Activated B cell treated with CpG ODN at 0.5 μM for 24 hours (primary cell): ENCODE data around the gene C14orf180. TPM values are rescaled to one million over a fixed set of nuclear protein-coding genes. Genes with fewer than 3 reads are reported as not detected.

Experiments
- ATAC-seq: fragments of 200-7000 bp; cut with Tn5 transposase; one replicate; pipeline ENCODE4 v1.10.0; 2021; ENCODE audit warnings: low read depth, mild to moderate bottlenecking, moderate library complexity
- CTCF ChIA-PET: fragments of 350-600 bp; sonication (Branson Sonifier 250); formaldehyde crosslinking; loops from one replicate; lab custom pipeline; 2021; ENCODE audit warnings: antibody characterized with exemption; lab: Charles Lee
- POLR2A ChIA-PET: fragments of 350-600 bp; sonication (Branson Sonifier 250); formaldehyde crosslinking; loops from one replicate; lab custom pipeline; 2021; ENCODE audit warnings: antibody characterized with exemption; lab: Charles Lee
- DNase-seq: peaks from one replicate; pipeline ENCODE4 v3.0.0; 2022
- H3K27ac Mint-ChIP-seq: one replicate; pipeline ENCODE4 v1.8.0; 2020; ENCODE audit warnings: mixed read lengths
- H3K27me3 Mint-ChIP-seq: one replicate; pipeline ENCODE4 v1.8.0; 2021; ENCODE audit warnings: mixed read lengths
- H3K36me3 Mint-ChIP-seq: one replicate; pipeline ENCODE4 v1.8.0; 2021; ENCODE audit warnings: low read depth, mixed read lengths
- H3K4me1 Mint-ChIP-seq: one replicate; pipeline ENCODE4 v1.8.0; 2021; ENCODE audit warnings: mixed read lengths
- H3K4me3 Mint-ChIP-seq: one replicate; pipeline ENCODE4 v1.8.0; 2020; ENCODE audit warnings: mild to moderate bottlenecking, mixed read lengths
- H3K9me3 Mint-ChIP-seq: one replicate; pipeline ENCODE4 v1.8.0; 2020; ENCODE audit warnings: mixed read lengths
- CTCF ChIP-seq: fragments of 200-600 bp; IDR thresholded peaks from one replicate; pipeline ENCODE4 v1.8.0; 2022; ENCODE audit warnings: antibody characterized with exemption, mild to moderate bottlenecking
- intact Hi-C: fragments of 100-400 bp; cut with micrococcal nuclease; formaldehyde crosslinking; loops from one replicate; pipeline ENCODE4 v1.15.1; 2024
- total RNA-seq: library from RNA; stranded (reverse); gene quantifications from 2 replicates; pipeline ENCODE4 v1.2.3, GENCODE V29; 2022

Gene C14orf180
- total RNA-seq, 1 donor from 2014 or later, result not detected

GRCh38 chr14:104602315-104602932 is 22.9 kb downstream of the C14orf180 start:
- H3K36me3 Mint-ChIP-seq, result no peaks in the 10 kb centered on the region
- ATAC-seq (no peak), DNase-seq (no peak)
- ChIA-PET CTCF (no interaction called here), POLR2A (no interaction called here)
- peaks cover 1% of the 10 kb centered on the region for H3K9me3 Mint-ChIP-seq
- H3K27ac Mint-ChIP-seq, result no peak overlapping the region
- intact Hi-C loops, result no loop called here
- no peak for TF ChIP-seq CTCF
- H3K4me3 Mint-ChIP-seq, result no peak overlapping the region
- H3K4me1 Mint-ChIP-seq, result no peaks in the 10 kb centered on the region
- H3K27me3 Mint-ChIP-seq, result peaks cover 50% of the 10 kb centered on the region

GRCh38 chr14:104602933-104603325 is 23.4 kb downstream of the C14orf180 start:
- DNase-seq (no peak), ATAC-seq (no peak)
- peaks cover 6% of the 10 kb centered on the region for H3K9me3 Mint-ChIP-seq
- H3K4me1 Mint-ChIP-seq, result no peaks in the 10 kb centered on the region
- intact Hi-C loops, result no loop called here
- CTCF ChIA-PET, result no interaction called here
- no peaks in the 10 kb centered on the region for H3K36me3 Mint-ChIP-seq
- peaks cover 54% of the 10 kb centered on the region for H3K27me3 Mint-ChIP-seq
- TF ChIP-seq CTCF, result no peak
- no peak overlapping the region for H3K27ac Mint-ChIP-seq
- H3K4me3 Mint-ChIP-seq, result no peak overlapping the region
- POLR2A ChIA-PET, result no interaction called here

DNA sequence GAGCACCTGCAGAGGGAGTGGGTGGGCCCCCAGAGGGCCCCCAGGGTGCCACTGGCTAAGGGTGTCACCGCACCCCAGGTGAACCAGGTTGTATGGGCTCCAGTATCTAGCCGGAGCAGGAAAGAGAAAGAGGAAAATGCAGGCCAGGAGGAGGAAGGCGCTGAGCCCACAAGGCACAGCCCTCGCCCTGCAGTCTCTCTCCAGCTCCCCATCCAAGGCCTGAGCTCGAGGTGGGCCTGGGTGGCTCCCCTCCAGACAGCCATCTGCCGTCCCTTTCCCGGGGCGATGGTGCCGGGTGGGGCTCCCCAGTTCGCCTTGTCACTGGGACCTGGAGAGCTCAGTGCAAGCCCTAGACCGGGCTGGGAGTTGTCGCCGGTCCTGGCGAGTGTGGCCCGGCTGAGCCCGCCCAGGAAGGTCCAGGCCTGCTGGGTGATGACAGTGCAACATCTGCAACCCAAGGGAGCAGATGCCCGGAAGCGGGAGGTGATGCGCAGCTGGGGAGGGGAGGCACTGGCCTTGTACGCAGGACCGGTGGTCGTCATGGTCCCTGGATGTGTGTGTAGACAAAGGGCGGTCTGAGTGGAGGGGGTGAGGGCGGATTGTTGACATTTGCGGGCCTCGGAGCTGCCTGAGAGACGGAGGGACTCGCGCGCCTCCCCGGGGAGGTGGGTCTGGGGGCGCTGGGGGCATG is 24.3 kb downstream of the C14orf180 start:
- H3K4me3 Mint-ChIP-seq, result no peak overlapping the region
- POLR2A ChIA-PET, result no interaction called here
- DNase-seq (no peak), ATAC-seq (no peak)
- CTCF ChIA-PET, result no interaction called here
- H3K27me3 Mint-ChIP-seq, result peaks cover 54% of the 10 kb centered on the region
- H3K27ac Mint-ChIP-seq, result no peak overlapping the region
- no peaks in the 10 kb centered on the region for H3K36me3 Mint-ChIP-seq
- peaks cover 6% of the 10 kb centered on the region for H3K9me3 Mint-ChIP-seq
- intact Hi-C loops, result no loop called here
- H3K4me1 Mint-ChIP-seq, result no peaks in the 10 kb centered on the region
- no peak for TF ChIP-seq CTCF

- Mint-ChIP-seq H3K9me3 (peaks cover 6% of the 10 kb centered on the region), H3K27ac (no peak within 1 kb of the TSS), H3K4me1 (no peaks in the 10 kb centered on the region), H3K27me3 (peaks cover 56% of the 10 kb centered on the region), H3K36me3 (no peaks in the 10 kb centered on the region), H3K4me3 (no peak within 1 kb of the TSS)
- no peak for TF ChIP-seq CTCF
- ATAC-seq, result no peak
- ChIA-PET POLR2A (no interaction called here), CTCF (no interaction called here)
- intact Hi-C loops, result no loop called here
- no peak for DNase-seq
Measured at GRCh38 chr14:104604458-104605449, 25.2 kb downstream of the C14orf180 start, which contains the start of gene TMEM179. Gene TMEM179 (minus strand): TSS chr14:104604772. CDS start chr14:104604741, 31 bp downstream.

DNA sequence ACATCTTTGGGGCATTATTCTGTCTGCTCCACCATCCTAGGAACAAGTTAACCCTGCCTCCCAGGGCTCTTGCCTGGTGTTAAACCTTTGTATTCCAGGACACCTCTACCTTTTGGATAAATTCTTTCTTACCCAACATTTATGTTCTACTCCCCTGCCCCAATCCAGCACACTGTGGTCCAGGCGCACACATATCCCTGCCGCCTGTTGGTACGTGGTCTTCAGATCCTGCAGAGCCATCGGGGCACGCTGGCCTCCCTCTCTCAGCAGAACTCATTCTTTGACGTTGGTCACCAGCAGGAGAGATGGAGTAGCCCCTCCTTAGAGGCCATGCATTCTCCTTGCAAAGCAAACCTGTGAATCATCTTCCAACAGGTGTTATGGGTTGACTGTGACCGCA is 30.1 kb downstream of the C14orf180 start:
- CTCF ChIA-PET, result no interaction called here
- no peaks in the 10 kb centered on the region for H3K4me1 Mint-ChIP-seq
- POLR2A ChIA-PET, result no interaction called here
- H3K27me3 Mint-ChIP-seq, result peaks cover 38% of the 10 kb centered on the region
- H3K36me3 Mint-ChIP-seq, result no peaks in the 10 kb centered on the region
- no peak overlapping the region for H3K4me3 Mint-ChIP-seq
- intact Hi-C loops, result no loop called here
- no peak overlapping the region for H3K27ac Mint-ChIP-seq
- TF ChIP-seq CTCF, result no peak
- no peak for DNase-seq
- no peak for ATAC-seq
- peaks cover 6% of the 10 kb centered on the region for H3K9me3 Mint-ChIP-seq
